ENCODE results near the gene C11orf71.
A peak's percentile ranks its signal among the peaks of the same experiment; 100 is the strongest.

Gene C11orf71

GRCh38 chr11:114359342-114359741 is 41.0 kb downstream of the C11orf71 start:
- no peak for DNase-seq (ENCODE audit: low spot score)

DNA sequence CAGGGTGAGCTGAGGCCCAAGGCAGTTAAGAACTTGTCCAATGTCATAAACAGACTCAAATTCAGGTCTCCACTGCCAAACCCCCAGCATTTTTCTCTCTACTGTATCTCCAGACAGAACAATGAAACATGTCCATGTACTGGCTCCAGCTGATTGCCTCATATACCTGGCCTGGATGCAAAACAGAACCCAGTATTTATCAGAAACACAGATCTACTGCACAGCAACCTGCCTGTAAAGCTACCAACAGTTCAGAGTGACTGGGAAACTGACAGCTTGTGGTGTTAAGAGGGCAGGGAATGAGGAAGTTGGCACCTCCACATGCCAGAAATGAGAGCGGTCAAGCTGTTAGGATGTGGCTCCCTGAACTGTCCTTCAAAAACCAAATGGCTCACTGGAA is 41.6 kb downstream of the C11orf71 start:
- no peak for DNase-seq (ENCODE audit: low spot score)

DNA sequence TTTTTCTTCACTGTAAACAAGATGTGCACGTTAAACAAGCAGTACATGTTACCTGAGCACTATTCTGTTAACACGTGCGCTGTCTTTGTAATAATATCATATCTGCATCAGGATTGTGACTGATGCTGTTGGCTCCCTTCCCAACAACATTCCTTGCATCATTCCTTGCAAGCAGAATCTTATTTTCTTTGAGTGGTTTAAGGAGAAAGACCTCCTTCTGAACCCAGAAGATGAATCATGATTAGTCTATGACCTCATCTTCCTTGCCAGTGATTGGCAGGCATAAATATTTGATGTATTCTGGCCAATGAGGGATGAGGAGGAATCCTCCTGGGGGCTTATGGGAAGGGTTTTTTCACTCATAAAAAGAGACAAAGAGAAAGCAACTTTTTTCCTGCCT is 46.2 kb downstream of the C11orf71 start:
- peak; percentile 38 for DNase-seq (ENCODE audit: low spot score)

DNA sequence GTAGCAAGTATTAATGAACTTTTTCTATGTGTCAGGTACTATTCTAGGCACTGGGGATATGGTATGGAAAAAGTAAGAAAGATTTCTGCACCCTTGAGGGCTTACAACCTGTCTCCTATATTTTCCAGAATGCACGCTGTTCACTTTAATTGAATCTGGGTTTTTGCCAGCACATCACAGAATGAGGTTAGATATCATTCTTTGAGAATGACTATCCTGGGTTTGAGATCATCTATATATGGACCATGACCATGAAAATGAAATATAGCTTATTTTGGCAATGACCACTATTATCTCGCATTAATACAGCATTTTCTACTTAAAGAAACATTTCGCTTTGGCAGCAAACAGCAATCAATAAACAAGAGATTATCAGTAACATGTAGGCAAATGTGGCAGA is 46.9 kb downstream of the C11orf71 start:
- DNase-seq (ENCODE audit: low spot score) = no peak

DNA sequence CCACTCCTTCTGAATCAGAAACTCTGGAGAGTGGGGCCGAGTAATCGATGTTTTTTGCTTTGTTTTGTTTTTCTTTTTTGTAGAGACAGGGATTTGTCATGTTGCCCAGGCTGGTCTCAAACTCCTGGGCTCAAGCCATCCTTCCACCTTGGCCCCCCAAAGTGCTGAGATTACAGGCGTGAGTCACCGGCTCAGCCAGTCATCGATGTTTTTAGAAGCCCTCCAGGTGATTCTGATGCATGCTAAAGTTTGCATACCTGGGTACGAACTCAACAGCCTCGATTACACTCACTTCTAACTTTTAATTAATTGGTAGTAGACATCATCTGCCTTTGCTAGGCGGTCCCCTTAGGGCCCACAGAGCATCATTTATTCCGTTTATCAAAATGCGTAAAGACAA is 50.3 kb downstream of the C11orf71 start:
- no peak for DNase-seq (ENCODE audit: low spot score)
